ENCODE data around the gene MAP2K2. TPM values are rescaled to one million over a fixed set of nuclear protein-coding genes. Genes with fewer than 3 reads are reported as not detected.

MAP2K2 gene
- total and polyA plus RNA-seq, 2 donors: 98.4 to 144 TPM

DNA sequence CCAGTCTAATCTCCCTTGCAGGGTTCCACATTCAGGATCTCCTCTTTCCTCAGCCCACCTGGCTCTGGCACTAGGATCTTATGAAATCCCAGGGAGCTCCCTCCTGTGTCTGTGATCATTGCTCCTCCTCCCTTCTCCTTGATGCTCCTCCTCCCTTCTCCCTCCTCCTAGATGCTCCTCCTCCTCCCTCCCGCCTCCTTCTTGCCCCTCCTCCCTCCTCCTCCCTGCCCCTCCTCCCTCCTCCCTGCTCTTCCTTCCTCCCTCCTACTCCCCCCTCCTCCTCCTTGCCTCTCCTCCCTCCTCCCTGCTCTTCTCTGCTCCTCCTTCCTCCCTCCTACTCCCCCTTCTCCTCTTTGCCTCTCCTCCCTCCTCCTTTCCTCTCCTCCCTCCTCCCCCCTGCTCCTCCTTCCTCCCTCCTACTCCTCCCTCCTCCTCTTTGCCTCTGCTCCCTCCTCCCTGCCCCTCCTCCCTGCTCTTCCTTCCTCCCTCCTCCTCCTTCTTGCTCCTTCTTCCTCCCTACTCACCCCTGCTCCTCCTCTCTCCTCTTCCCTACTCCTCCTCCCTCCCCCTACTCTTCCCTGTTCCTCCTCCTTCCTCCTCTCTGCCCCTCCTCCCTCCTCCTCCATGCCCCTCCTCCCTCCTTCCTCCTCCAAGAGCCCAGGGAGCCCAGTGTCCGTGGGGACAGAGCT lies 42.3 kb downstream of the MAP2K2 start:
- no peaks in the 10 kb centered on the region for H3K36me3 ChIP-seq (ENCODE audit: control insufficient read depth in 2 of 2, insufficient read depth in 2 of 2, low read length in 1 of 2)
- no peak overlapping the region for H3K4me3 ChIP-seq (ENCODE audit: low read length in 2 of 2)
- DNase-seq (ENCODE audit: low read depth in 6 of 9, low spot score in 9 of 9): no peak
- 76% methylated on average over 2 of the region's 2 CpGs for WGBS
- H3K27ac ChIP-seq (ENCODE audit: low read depth in 1 of 2, low read length in 1 of 2): no peak overlapping the region
- no peaks in the 10 kb centered on the region for H3K27me3 ChIP-seq (ENCODE audit: control insufficient read depth in 2 of 2, insufficient read depth in 1 of 2, low read length in 1 of 2)
- peaks cover 0 to 14% of the 10 kb centered on the region in 2 donors for H3K9me3 ChIP-seq (ENCODE audit: control insufficient read depth in 2 of 2, insufficient read depth in 1 of 2, low read length in 1 of 2)
- H3K4me1 ChIP-seq (ENCODE audit: control insufficient read depth in 2 of 2, insufficient read depth in 2 of 2, low read length in 2 of 2): peaks cover 16 to 45% of the 10 kb centered on the region in 2 donors

DNA sequence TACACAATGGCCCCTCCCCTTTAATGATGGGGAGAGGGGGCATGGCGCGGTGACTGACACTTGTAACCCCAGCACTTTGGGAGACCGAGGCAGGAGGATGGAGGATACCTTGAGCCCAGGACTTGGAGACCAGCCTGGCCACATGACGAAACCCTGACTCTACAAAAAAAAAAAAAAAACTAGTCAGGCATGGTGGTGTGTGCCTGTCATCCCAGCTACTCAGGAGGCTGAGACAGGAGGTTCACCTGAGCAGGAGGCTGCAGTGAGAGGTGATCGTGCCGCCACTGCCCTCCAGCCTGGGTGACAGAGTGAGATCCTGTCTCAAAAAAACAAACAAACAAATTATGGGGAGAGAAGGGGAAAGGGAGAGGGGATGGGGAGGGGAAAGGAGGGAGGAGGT lies 43.4 kb downstream of the MAP2K2 start:
- Histone ChIP-seq H3K36me3 (ENCODE audit: control insufficient read depth in 2 of 2, insufficient read depth in 2 of 2, low read length in 1 of 2) (no peaks in the 10 kb centered on the region), H3K4me3 (ENCODE audit: low read length in 2 of 2) (no peak overlapping the region), H3K9me3 (ENCODE audit: control insufficient read depth in 2 of 2, insufficient read depth in 1 of 2, low read length in 1 of 2) (peaks cover 0 to 15% of the 10 kb centered on the region in 2 donors), H3K4me1 (ENCODE audit: control insufficient read depth in 2 of 2, insufficient read depth in 2 of 2, low read length in 2 of 2) (peaks cover 16 to 41% of the 10 kb centered on the region in 2 donors), H3K27ac (ENCODE audit: low read depth in 1 of 2, low read length in 1 of 2) (no peak overlapping the region), H3K27me3 (ENCODE audit: control insufficient read depth in 2 of 2, insufficient read depth in 1 of 2, low read length in 1 of 2) (no peaks in the 10 kb centered on the region)
- 89% methylated on average over 6 of the region's 6 CpGs for WGBS
- no peak for DNase-seq (ENCODE audit: low read depth in 6 of 9, low spot score in 9 of 9)

DNA sequence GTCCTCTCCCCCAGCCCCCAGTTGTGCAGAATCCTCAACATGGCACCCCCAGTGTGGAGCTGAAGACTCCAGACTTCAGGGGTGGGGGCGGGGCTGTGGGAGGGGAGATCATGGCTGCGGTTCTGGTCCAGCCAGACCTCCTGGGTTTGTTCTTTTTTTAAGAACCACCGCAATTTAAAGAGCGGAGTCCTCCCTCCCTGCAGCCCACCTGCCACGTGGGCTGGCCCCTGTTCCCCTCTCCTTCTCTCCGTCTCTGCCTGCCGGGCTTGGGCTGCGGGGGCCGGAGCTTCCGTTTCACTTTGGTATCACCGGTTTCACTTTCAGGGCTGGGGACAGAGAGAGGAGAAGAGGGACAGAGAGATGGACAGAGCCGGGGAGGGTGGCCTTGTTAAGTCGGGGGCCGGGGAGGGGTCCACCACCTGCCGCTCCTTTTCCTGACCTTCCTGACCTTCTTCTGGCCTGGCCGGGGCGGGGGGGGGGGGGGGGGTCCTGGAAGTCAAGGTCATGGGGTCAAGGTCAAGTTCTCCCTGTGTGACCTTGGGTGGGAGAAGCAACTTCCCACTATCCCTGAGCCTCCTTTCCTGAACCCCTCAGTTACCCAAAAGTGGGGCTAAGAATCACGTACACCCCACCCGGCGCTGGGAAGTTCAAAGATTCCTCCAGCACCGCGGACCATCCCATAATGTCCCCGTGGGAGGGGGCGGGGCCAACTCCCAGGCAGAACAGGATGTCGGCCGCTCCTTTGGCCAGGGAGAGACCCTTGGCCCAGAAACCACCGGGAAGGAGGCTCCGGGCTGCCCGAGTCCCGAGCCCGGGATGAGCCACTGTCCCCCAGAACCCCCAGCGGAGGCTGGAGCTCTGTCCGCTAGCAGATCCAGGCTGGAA lies 45.9 kb downstream of the MAP2K2 start:
- Histone ChIP-seq H3K27me3 (ENCODE audit: control insufficient read depth in 2 of 2, insufficient read depth in 1 of 2, low read length in 1 of 2) (no peaks in the 10 kb centered on the region), H3K9me3 (ENCODE audit: control insufficient read depth in 2 of 2, insufficient read depth in 1 of 2, low read length in 1 of 2) (peaks cover 0 to 8% of the 10 kb centered on the region in 2 donors), H3K36me3 (ENCODE audit: control insufficient read depth in 2 of 2, insufficient read depth in 2 of 2, low read length in 1 of 2) (no peaks in the 10 kb centered on the region), H3K27ac (ENCODE audit: low read depth in 1 of 2, low read length in 1 of 2) (peak overlapping the region in 1 of 2 donors; percentile 74), H3K4me1 (ENCODE audit: control insufficient read depth in 2 of 2, insufficient read depth in 2 of 2, low read length in 2 of 2) (peaks cover 8 to 25% of the 10 kb centered on the region in 2 donors), H3K4me3 (ENCODE audit: low read length in 2 of 2) (peak overlapping the region; percentile 53 to 68)
- DNase-seq (ENCODE audit: low read depth in 6 of 9, low spot score in 9 of 9): peak in 2 of 9 donors; percentile 54 to 74
- 26% methylated on average over 33 of the region's 33 CpGs for WGBS

DNA sequence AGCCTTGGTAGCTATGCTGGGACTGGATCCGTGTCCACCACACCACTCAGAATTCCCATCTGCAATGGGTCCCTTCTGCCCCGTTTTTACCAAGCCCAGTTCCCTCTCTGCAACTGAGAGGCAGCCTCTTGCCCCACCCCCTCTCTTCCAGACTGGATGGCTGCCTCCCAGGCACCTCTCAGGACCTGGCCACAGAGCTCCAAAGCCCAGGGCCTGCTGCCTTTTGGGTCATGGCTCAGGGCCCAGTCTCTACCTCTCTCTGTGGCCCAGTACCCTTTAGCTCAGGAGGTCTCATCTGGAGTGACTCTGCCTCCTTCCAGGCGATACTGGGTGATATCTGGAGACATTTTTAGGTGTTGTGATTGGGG lies 46.9 kb downstream of the MAP2K2 start:
- Histone ChIP-seq H3K4me3 (ENCODE audit: low read length in 2 of 2) (no peak overlapping the region), H3K9me3 (ENCODE audit: control insufficient read depth in 2 of 2, insufficient read depth in 1 of 2, low read length in 1 of 2) (peaks cover 0 to 8% of the 10 kb centered on the region in 2 donors), H3K4me1 (ENCODE audit: control insufficient read depth in 2 of 2, insufficient read depth in 2 of 2, low read length in 2 of 2) (peaks cover 8 to 25% of the 10 kb centered on the region in 2 donors), H3K27me3 (ENCODE audit: control insufficient read depth in 2 of 2, insufficient read depth in 1 of 2, low read length in 1 of 2) (no peaks in the 10 kb centered on the region), H3K36me3 (ENCODE audit: control insufficient read depth in 2 of 2, insufficient read depth in 2 of 2, low read length in 1 of 2) (no peaks in the 10 kb centered on the region), H3K27ac (ENCODE audit: low read depth in 1 of 2, low read length in 1 of 2) (no peak overlapping the region)
- WGBS: 96% methylated on average over 3 of the region's 3 CpGs
- DNase-seq (ENCODE audit: low read depth in 6 of 9, low spot score in 9 of 9): no peak

DNA sequence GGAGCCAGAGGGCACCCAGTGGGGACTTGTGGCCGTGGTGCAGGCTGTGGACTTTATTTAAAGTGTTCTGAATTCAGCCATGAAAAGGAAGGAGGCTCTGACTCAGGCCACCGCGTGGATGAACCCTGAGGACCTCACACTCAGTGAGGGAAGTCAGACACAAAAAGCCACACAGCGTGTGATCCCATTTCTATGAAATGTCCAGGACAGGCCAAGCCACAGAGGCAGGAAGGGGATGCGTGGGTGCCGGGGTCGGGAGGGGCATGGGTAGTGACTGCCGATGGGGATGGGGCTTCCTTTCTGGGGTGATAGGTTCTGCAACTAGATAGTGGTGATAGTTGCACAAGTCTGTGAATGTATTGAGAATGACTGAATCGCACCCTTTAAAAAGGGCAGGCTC lies 48.5 kb downstream of the MAP2K2 start:
- H3K9me3 ChIP-seq (ENCODE audit: control insufficient read depth in 2 of 2, insufficient read depth in 1 of 2, low read length in 1 of 2): peaks cover 0 to 4% of the 10 kb centered on the region in 2 donors
- H3K36me3 ChIP-seq (ENCODE audit: control insufficient read depth in 2 of 2, insufficient read depth in 2 of 2, low read length in 1 of 2): no peaks in the 10 kb centered on the region
- H3K4me1 ChIP-seq (ENCODE audit: control insufficient read depth in 2 of 2, insufficient read depth in 2 of 2, low read length in 2 of 2): peaks cover 8 to 25% of the 10 kb centered on the region in 2 donors
- DNase-seq (ENCODE audit: low read depth in 6 of 9, low spot score in 9 of 9): no peak
- no peak overlapping the region for H3K27ac ChIP-seq (ENCODE audit: low read depth in 1 of 2, low read length in 1 of 2)
- WGBS: 70% methylated on average over 9 of the region's 9 CpGs
- no peak overlapping the region for H3K4me3 ChIP-seq (ENCODE audit: low read length in 2 of 2)
- no peaks in the 10 kb centered on the region for H3K27me3 ChIP-seq (ENCODE audit: control insufficient read depth in 2 of 2, insufficient read depth in 1 of 2, low read length in 1 of 2)

DNA sequence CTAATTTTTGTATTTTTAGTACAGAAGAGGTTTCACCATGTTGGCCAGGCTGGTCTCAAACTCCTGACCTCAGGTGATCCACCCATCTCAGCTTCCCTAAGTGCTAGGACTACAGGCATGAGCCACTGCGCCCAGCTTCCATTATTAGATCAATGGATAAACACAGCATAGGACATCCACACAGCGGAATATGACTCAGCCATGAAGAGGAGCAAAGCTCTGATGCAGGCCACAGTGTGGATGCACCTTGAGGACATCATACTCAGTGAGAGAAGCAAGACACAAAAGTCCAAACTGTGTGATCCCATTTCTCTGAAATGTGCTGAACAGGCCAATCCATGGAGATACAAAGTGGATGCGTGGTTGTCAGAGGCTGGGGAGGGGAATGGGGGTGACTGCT lies 52.3 kb downstream of the MAP2K2 start:
- H3K4me3 ChIP-seq (ENCODE audit: low read length in 2 of 2): no peak overlapping the region
- peaks cover 12 to 26% of the 10 kb centered on the region in 2 donors for H3K4me1 ChIP-seq (ENCODE audit: control insufficient read depth in 2 of 2, insufficient read depth in 2 of 2, low read length in 2 of 2)
- H3K9me3 ChIP-seq (ENCODE audit: control insufficient read depth in 2 of 2, insufficient read depth in 1 of 2, low read length in 1 of 2): peaks cover 0 to 4% of the 10 kb centered on the region in 2 donors
- H3K36me3 ChIP-seq (ENCODE audit: control insufficient read depth in 2 of 2, insufficient read depth in 2 of 2, low read length in 1 of 2): no peaks in the 10 kb centered on the region
- WGBS: 97% methylated on average over 3 of the region's 3 CpGs
- no peak for DNase-seq (ENCODE audit: low read depth in 6 of 9, low spot score in 9 of 9)
- H3K27me3 ChIP-seq (ENCODE audit: control insufficient read depth in 2 of 2, insufficient read depth in 1 of 2, low read length in 1 of 2): peaks cover 0 to 16% of the 10 kb centered on the region in 2 donors
- H3K27ac ChIP-seq (ENCODE audit: low read depth in 1 of 2, low read length in 1 of 2): no peak overlapping the region

DNA sequence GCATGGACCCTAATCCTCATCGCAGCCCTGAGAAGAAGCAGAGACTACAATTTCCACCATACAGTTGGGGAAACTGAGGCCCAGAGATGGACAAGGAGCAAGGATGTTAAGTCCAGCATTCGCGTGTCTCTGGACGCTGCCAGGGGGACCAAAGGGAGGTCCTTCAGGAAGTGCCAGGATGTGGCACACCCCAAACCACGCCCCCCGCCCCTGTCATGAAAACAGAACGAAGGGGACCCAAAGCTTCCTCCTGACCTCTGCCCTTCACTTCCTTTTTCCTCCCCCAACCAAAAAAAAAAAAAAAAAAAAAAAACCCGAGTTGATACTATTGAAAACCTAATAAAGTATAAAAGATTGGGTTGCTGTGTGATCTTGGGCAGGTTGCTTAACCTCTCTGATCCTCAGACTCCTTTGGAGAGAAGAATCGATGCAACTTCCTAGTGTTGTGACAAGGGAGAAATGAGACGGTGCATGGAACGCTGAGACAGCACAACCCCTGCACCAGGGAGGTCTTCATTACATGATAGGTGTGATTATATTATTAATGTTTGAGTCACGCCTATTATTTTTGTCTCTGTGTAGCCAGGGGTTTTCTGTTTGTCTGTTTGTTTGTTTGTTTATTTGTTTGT lies 54.5 kb downstream of the MAP2K2 start:
- WGBS: 48% methylated on average over 12 of the region's 12 CpGs
- Histone ChIP-seq H3K27ac (ENCODE audit: low read depth in 1 of 2, low read length in 1 of 2) (peak overlapping the region in 1 of 2 donors; percentile 49), H3K9me3 (ENCODE audit: control insufficient read depth in 2 of 2, insufficient read depth in 1 of 2, low read length in 1 of 2) (no peaks in the 10 kb centered on the region), H3K4me3 (ENCODE audit: low read length in 2 of 2) (no peak overlapping the region), H3K36me3 (ENCODE audit: control insufficient read depth in 2 of 2, insufficient read depth in 2 of 2, low read length in 1 of 2) (no peaks in the 10 kb centered on the region), H3K4me1 (ENCODE audit: control insufficient read depth in 2 of 2, insufficient read depth in 2 of 2, low read length in 2 of 2) (peaks cover 13 to 24% of the 10 kb centered on the region in 2 donors), H3K27me3 (ENCODE audit: control insufficient read depth in 2 of 2, insufficient read depth in 1 of 2, low read length in 1 of 2) (peaks cover 0 to 16% of the 10 kb centered on the region in 2 donors)
- peak in 2 of 9 donors; percentile 46 to 62 for DNase-seq (ENCODE audit: low read depth in 6 of 9, low spot score in 9 of 9)

DNA sequence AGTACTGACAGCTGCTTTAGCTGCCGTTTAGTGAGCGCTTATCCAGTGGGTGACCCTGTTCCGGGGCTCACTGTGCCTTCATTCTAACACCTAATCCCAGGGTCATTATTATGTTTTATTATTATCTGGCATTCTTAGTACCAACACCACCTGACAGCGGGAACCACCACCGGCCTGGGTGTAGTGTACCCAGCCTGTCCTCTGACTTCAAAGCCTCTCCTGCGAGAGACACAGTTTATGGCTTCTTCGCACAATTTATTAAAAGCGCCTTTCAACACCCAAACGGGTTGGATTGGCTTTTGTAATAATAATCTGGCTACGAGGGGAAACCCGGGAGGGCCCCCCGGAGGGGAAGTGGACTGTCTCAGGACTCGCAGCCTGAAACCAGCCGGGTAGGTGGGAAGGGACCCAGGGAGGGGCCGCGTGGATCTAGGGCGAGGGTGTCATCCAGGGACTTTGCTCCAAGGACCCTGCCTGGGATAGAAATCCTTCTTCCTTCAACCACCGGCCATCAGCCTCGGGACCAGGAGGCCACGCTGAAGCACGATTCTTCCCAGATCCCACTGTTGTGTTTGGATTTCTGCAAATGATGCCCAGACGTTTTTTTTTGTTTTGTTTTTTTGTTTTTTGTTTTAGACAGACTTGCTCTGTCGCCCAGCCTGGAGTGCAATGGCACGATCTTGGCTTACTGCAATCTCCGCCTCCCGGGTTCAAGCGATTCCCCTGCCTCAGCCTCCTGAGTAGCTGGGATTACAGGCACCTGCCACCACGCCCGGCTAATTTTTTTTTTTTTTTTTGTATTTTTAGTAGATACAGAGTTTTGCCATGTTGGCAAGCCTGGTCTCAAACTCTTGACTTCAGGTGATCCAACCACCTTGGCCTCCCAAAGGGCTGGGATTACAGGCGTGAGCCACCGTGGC lies 55.6 kb downstream of the MAP2K2 start:
- DNase-seq (ENCODE audit: low read depth in 6 of 9, low spot score in 9 of 9): no peak
- 34% methylated on average over 31 of the region's 31 CpGs for WGBS
- Histone ChIP-seq H3K27me3 (ENCODE audit: control insufficient read depth in 2 of 2, insufficient read depth in 1 of 2, low read length in 1 of 2) (peaks cover 0 to 16% of the 10 kb centered on the region in 2 donors), H3K4me1 (ENCODE audit: control insufficient read depth in 2 of 2, insufficient read depth in 2 of 2, low read length in 2 of 2) (peaks cover 20 to 35% of the 10 kb centered on the region in 2 donors), H3K4me3 (ENCODE audit: low read length in 2 of 2) (peak overlapping the region; percentile 91 to 94), H3K9me3 (ENCODE audit: control insufficient read depth in 2 of 2, insufficient read depth in 1 of 2, low read length in 1 of 2) (no peaks in the 10 kb centered on the region), H3K36me3 (ENCODE audit: control insufficient read depth in 2 of 2, insufficient read depth in 2 of 2, low read length in 1 of 2) (peaks cover under 1 to 6% of the 10 kb centered on the region in 2 donors), H3K27ac (ENCODE audit: low read depth in 1 of 2, low read length in 1 of 2) (peak overlapping the region; percentile 89 to 96)
